ENCODE data around the gene HIP1R.
A peak's percentile ranks its signal among the peaks of the same experiment; 100 is the strongest.
"Not testable (repeated sequence)": the region's sequence is repeated elsewhere in the genome, so short reads cannot be mapped to it uniquely, and the experiment has no call there.

The HIP1R gene

GRCh38 chr12:122875590-122876220 lies 40.4 kb downstream of the HIP1R start:
- no peak for DNase-seq (ENCODE audit: low read depth)

GRCh38 chr12:122876281-122876680 lies 41.0 kb downstream of the HIP1R start:
- DNase-seq (ENCODE audit: low read depth): not testable (repeated sequence)

- no peak for DNase-seq (ENCODE audit: low read depth)
Observed at GRCh38 chr12:122876731-122877130, 41.5 kb downstream of the HIP1R start.

- no peak for DNase-seq (ENCODE audit: low read depth)
Observed at GRCh38 chr12:122878780-122879612, 43.7 kb downstream of the HIP1R start.

GRCh38 chr12:122880155-122880667 lies 45.0 kb downstream of the HIP1R start:
- no peak for DNase-seq (ENCODE audit: low read depth)

GRCh38 chr12:122880668-122881067 lies 45.4 kb downstream of the HIP1R start:
- no peak for DNase-seq (ENCODE audit: low read depth)

- DNase-seq (ENCODE audit: low read depth): no peak
Observed at GRCh38 chr12:122882908-122883558, 47.8 kb downstream of the HIP1R start.

- DNase-seq (ENCODE audit: low read depth): no peak
Observed at GRCh38 chr12:122884091-122884826, 49.0 kb downstream of the HIP1R start.

- DNase-seq (ENCODE audit: low read depth): no peak
Observed at GRCh38 chr12:122884860-122885259, 49.6 kb downstream of the HIP1R start.

GRCh38 chr12:122886161-122886560 lies 50.9 kb downstream of the HIP1R start:
- no peak for DNase-seq (ENCODE audit: low read depth)

GRCh38 chr12:122886851-122887818 lies 51.9 kb downstream of the HIP1R start:
- DNase-seq (ENCODE audit: low read depth): no peak

- no peak for DNase-seq (ENCODE audit: low read depth)
Observed at GRCh38 chr12:122887819-122888212, 52.6 kb downstream of the HIP1R start.

GRCh38 chr12:122888232-122888752 lies 53.0 kb downstream of the HIP1R start:
- peak; percentile 65 for DNase-seq (ENCODE audit: low read depth)

- DNase-seq (ENCODE audit: low read depth): no peak
Observed at GRCh38 chr12:122889761-122890520, 54.7 kb downstream of the HIP1R start.

GRCh38 chr12:122891661-122892525 lies 56.6 kb downstream of the HIP1R start:
- DNase-seq (ENCODE audit: low read depth): no peak

- not testable (repeated sequence) for DNase-seq (ENCODE audit: low read depth)
Observed at GRCh38 chr12:122892724-122893123, 57.5 kb downstream of the HIP1R start.

- DNase-seq (ENCODE audit: low read depth): no peak
Observed at GRCh38 chr12:122893208-122894153, 58.2 kb downstream of the HIP1R start.

Data from T-helper 22 cell (primary cell).